ENCODE measurements around the gene PSD4.

PSD4 gene

DNA sequence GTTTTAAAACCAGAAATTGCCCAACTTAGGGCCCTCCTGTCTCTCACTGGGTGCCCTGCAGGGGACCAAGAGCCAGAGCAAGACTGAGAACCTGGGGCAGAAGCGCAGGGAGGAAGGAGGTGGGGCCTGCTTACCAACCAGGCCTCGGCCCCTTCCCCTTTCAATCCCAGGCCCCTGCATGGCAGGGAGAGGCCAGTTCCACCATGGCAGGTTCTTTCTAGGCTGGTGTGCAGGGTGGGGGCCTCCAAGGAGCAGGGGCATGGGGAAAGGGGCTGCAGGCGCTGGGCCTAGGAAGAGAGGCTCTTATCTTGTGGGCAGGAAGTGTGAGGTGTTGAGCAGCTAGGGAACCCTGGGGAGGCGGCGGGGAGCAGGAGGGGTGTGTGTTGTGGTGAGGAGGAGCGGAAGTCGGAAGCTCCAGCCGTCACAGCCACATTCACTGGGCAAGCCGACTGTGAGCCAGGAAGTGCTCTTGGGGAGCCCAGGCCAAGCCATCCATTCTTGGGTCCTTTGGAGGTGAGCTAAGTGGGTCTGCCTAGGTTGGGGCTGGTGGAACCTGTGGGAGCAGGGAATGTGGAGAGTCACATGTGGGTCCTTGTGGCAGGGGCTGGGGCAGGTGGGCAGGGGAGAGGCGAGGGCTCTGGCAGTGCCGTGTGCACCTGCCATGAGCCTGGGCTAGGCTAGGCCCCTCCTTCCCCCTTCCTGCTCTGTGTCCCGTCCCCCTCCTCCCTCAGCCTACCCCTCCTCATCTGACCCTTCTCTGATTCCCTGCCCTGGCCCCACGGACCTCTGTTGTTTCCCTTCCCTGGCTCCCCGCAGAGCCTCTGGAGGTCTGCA is at the start of gene PSD4:
TSS of gene PSD4 (plus strand) at position 430 of the 834 bp plus-strand sequence. CDS start 8,486 bp downstream, outside the sequence.
- peak; percentile 89 to 93 for DNase-seq

DNA sequence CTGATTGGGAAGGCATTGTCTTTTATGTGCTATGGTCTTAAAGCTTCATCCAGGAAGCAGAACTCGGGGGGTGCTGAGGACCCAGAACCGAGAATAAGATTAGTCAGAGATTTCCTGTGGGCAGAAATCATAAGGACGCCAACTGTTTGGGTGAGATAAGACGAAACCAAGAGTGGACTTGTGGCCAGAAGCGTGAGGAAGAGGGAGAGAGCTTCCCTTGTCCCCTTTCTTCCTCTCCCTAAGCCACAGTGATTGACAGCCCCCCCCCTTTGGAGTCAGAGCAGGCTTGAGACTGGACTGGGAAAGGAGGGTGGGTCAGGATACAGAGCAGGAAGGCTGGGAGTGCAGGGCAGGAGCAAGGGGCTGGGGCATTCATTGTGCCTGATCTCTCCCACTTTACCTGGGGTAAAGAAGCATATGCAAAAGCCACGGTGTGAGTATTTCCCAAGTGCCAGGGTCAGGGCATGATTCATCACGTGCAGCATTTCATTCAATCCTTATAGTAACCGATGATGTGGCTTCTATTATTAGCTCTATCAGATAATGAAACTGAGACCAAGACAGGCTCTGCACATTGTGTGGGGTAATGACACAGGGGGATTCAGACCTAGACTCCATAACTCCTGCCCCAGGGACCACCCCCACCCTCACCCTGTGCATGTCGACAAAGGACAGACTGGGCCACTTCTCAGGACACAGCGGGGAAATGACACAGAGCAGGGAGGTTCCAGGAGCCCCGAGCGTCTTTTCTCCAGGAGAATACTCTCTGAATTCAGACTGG is 49.4 kb upstream of the PSD4 start:
- DNase-seq: no peak

- no peak for DNase-seq
Measured at GRCh38 chr2:113124984-113125855, 48.6 kb upstream of the PSD4 start.

DNA sequence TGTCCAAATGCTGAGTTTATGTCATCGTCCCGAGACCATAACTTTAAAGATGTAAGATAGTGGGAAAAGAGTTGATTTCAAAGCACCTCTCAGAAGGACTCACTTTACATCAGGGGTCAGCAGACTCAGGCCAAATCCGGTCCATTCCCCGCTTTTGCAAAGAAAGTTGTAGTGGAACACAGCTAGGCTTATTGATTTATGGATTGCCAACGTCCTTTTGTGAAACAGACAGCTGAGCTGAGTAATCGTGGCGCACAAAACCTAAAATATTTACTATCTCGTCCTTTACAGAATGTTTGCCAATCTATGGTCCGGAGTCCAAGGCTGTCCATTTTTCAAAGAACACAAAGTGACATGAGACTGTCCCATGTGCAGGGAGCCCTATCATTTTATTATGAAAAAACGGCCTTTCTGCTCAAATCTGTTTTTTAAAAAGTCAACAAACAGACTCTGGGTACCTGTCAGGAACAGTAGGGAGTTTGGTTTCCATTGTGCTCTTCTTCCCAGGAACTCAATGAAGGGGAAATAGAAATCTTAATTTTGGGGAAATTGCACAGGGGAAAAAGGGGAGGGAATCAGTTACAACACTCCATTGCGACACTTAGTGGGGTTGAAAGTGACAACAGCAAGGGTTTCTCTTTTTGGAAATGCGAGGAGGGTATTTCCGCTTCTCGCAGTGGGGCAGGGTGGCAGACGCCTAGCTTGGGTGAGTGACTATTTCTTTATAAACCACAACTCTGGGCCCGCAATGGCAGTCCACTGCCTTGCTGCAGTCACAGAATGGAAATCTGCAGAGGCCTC is 46.7 kb upstream of the PSD4 start, which contains the start of gene IL1RN:
TSS of gene IL1RN (plus strand) at position 754 of the 801 bp plus-strand sequence. CDS start at position 781, 27 bp downstream.
- DNase-seq: no peak

- no peak for DNase-seq
Measured at GRCh38 chr2:113127646-113128570, 45.9 kb upstream of the PSD4 start.

DNA sequence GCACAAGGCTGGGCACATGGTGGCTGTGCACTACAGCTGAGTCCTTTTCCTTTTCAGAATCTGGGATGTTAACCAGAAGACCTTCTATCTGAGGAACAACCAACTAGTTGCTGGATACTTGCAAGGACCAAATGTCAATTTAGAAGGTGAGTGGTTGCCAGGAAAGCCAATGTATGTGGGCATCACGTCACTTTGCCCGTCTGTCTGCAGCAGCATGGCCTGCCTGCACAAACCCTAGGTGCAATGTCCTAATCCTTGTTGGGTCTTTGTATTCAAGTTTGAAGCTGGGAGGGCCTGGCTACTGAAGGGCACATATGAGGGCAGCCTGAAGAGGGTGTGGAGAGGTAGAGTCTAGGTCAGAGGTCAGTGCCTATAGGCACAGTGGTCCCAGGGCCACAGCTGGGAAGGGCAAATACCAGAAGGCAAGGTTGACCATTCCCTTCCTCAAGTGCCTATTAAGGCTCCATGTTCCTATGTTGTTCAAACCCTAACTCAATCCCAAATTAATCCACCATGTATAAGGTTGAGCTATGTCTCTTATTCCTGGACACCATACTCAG is 44.2 kb upstream of the PSD4 start:
- no peak for DNase-seq

GRCh38 chr2:113131352-113132185 is 42.2 kb upstream of the PSD4 start:
- DNase-seq: no peak

GRCh38 chr2:113132414-113133021 is 41.3 kb upstream of the PSD4 start:
- DNase-seq: no peak

GRCh38 chr2:113133704-113134598 is 39.8 kb upstream of the PSD4 start:
- peak in 1 of 2 experiments; percentile 11 for DNase-seq

GRCh38 chr2:113134717-113135116 is 39.1 kb upstream of the PSD4 start:
- no peak for DNase-seq

DNA sequence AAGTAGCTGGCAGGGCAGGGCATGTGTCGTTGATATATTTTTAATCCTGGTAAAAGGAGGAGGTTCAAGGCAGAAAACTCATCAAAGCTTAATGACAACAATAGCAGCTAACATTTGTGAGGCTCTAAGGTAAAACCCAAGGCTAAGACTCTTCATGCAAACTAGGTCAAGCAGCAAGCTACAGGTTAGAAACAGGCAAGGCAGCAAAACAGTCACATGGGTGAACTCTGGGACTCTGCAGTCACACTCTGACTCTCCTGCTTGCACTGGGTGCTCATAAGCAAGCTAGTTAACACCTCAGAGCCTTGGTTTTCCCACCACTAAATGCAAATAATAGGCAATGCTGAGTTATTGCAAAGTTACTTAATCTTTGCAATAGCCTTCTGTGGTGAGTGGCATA is 38.5 kb upstream of the PSD4 start:
- no peak for DNase-seq

- peak in 1 of 2 experiments; percentile 47 for DNase-seq
Measured at GRCh38 chr2:113136828-113137775, 36.7 kb upstream of the PSD4 start.

GRCh38 chr2:113137827-113138226 is 35.9 kb upstream of the PSD4 start:
- DNase-seq: no peak

GRCh38 chr2:113138428-113139322 is 35.1 kb upstream of the PSD4 start:
- DNase-seq: peak in 1 of 2 experiments; percentile 28

DNA sequence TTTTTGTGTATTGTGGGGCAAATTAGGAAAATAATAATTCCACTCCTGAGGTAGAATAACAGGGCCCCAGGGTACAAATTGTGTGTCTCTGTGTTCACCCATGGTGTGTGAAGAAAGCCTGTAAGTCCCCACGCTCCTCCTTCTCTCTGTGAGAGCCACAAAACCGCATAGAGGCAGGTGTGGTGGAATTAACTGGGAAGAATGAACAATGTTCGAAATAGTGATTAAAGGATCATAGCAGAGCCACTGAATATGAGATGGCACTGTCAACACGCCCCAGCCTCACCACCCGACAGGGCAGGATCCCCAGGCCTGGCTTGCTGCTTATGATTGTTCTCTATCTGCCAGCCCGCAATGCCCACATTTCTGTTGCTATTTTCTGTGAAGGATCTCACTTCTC is 32.3 kb upstream of the PSD4 start:
- no peak for DNase-seq

DNA sequence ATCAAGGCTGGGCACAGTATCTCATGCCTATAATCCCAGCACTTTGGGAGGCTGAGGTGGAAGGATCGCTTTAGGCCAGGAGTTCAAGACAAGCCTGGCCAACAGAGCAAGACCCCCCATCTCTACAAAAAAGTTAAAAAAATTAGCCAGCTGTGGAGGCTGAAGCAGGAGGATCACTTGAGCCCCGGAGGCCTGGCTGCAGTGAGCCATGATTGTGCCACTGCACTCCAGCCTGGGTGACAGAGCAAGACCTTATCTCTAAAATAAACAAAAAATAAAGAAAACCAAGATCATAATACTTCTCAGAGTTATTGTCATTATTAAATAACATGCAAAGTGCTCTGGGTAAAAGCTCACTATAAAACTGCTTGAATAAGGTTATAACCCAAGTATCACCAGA is 31.5 kb upstream of the PSD4 start:
- no peak for DNase-seq
